Measurements from ENCODE around the gene NXN. TPM values are rescaled to one million over a fixed set of nuclear protein-coding genes. Genes with fewer than 3 reads are reported as not detected.

Gene NXN
- total and polyA plus RNA-seq, 2 donors (not counting 1 experiment from before 2014, with no cell fraction given) = 0.04 to 0.17 TPM

DNA sequence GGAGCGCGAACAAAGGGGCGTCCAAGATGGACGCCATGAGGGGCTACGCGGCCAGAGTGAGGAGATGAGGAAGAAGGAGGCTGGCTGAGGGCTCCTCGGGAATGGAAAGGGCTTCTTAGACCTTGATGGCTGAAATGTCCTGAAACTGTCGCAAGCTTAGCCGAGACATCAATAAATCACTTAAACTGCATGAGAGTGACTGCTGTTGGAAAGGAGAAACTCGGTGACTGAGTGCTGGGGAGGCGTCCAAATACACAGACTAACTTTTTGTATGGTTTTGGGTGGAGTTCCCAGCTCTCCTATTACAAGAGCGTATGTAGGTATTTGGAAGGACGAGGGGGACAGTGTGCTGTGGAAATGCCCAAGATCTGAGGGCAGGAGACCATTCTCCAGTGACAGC, 226.2 kb downstream of the NXN start:
- Mint-ChIP-seq H3K4me1 (peaks cover 36% of the 10 kb centered on the region), H3K27me3 (no peaks in the 10 kb centered on the region), H3K9me3 (ENCODE audit: insufficient read depth) (no peaks in the 10 kb centered on the region), H3K27ac (peak overlapping the region; percentile 50), H3K4me3 (peak overlapping the region; percentile 72)
- H3K36me3 ChIP-seq (replicated peaks in 1 of 2; ENCODE audit: control extremely low read depth in 1 of 2, control insufficient read depth in 1 of 2, extremely low read depth in 1 of 2, insufficient read depth in 2 of 2, low read length in 1 of 2) = peaks cover 0 to 3% of the 10 kb centered on the region in 2 experiments
- H4K20me1 ChIP-seq (ENCODE audit: control insufficient read depth, insufficient read depth, low read length, poor library complexity, severe bottlenecking) = peaks cover 14% of the 10 kb centered on the region
- H2AFZ ChIP-seq (ENCODE audit: insufficient read depth, low read depth, low read length, poor library complexity, severe bottlenecking) = no peak overlapping the region
- TF ChIP-seq, protein P1, sequence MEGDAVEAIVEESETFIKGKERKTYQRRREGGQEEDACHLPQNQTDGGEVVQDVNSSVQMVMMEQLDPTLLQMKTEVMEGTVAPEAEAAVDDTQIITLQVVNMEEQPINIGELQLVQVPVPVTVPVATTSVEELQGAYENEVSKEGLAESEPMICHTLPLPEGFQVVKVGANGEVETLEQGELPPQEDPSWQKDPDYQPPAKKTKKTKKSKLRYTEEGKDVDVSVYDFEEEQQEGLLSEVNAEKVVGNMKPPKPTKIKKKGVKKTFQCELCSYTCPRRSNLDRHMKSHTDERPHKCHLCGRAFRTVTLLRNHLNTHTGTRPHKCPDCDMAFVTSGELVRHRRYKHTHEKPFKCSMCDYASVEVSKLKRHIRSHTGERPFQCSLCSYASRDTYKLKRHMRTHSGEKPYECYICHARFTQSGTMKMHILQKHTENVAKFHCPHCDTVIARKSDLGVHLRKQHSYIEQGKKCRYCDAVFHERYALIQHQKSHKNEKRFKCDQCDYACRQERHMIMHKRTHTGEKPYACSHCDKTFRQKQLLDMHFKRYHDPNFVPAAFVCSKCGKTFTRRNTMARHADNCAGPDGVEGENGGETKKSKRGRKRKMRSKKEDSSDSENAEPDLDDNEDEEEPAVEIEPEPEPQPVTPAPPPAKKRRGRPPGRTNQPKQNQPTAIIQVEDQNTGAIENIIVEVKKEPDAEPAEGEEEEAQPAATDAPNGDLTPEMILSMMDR (IDR thresholded peaks at IDR 0.05) = no peak
- no peak for TF ChIP-seq EZH2 (IDR thresholded peaks at IDR 0.05; ENCODE audit: borderline replicate concordance, insufficient read depth, low read depth, low read length, poor library complexity, severe bottlenecking)
- no peaks in the 10 kb centered on the region for H3K27me3 ChIP-seq (replicated peaks in 1 of 4; ENCODE audit: control extremely low read depth in 1 of 4, control insufficient read depth in 3 of 4, insufficient read depth in 4 of 4, low read length in 3 of 4)
- H3K79me2 ChIP-seq (ENCODE audit: control insufficient read depth, insufficient read depth, low read length) = peaks cover 30% of the 10 kb centered on the region
- intact Hi-C loops (cut with micrococcal nuclease) = loop anchor here (2.0 kb wide), 2 partner anchors 21 to 341 kb away; partner anchors contain the start of gene TLCD3A
- 96% methylated on average over 5 of the region's 13 CpGs for WGBS (ENCODE audit: insufficient coverage)
- no peak overlapping the region for H3K4me3 ChIP-seq (ENCODE audit: control extremely low read depth in 1 of 5, extremely low read depth in 1 of 5, insufficient read depth in 1 of 5, low read depth in 2 of 5, low read length in 4 of 5)
- no peak overlapping the region for H3K27ac ChIP-seq (ENCODE audit: low read length in 2 of 2)
- POLR2A ChIA-PET = interaction anchor here (0.5 to 2.5 kb wide), 3 partner anchors 31 to 530 kb away, joined by 3 to 15 read pairs (median 4); partner anchors contain the start of gene VPS53
- peaks cover 18 to 27% of the 10 kb centered on the region in 2 donors for H3K4me1 ChIP-seq (ENCODE audit: control insufficient read depth in 2 of 2, insufficient read depth in 2 of 2, low read length in 2 of 2)
- no peak overlapping the region for H3K4me2 ChIP-seq (replicated peaks; ENCODE audit: low read depth, low read length, poor library complexity, severe bottlenecking)
- no peak overlapping the region for H3K9ac ChIP-seq (ENCODE audit: low read length)
- CTCF ChIA-PET = interaction anchor here (0.7 to 2.2 kb wide), 7 partner anchors 10 to 609 kb away, joined by 3 to 12 read pairs (median 3); partner anchors contain the start of gene VPS53
- DNase-seq (no peak), ATAC-seq (ENCODE audit: low read depth) (no peak)
- no peaks in the 10 kb centered on the region for H3K9me3 ChIP-seq (ENCODE audit: control extremely low read depth in 1 of 3, control insufficient read depth in 2 of 3, insufficient read depth in 1 of 3, low read length in 2 of 3)

DNA sequence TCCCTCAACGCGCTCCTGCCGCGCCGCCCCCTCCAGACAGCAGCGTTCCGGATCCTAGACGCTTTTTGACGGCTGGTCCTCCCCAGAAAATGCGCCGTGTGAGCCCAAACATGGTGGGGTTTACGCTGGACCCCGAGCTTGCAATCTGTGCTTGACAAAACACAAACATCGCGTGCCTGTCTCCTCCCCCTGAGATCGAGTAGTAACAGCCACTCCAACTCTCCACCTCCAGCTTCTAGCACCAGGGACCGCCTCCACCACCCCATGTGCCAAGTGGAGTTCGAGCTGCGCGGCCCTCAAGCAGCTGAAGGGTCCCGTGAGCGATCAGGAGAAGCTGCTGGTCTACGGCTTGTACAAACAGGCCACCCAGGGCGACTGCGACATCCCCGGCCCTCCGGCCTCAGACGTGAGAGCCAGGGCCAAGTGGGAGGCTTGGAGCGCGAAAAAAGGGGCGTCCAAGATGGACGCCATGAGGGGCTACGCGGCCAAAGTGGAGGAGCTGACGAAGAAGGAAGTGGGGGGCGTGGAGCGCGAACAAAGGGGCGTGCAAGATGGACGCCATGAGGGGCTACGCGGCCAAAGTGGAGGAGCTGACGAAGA, 226.9 kb downstream of the NXN start:
- ChIA-PET POLR2A (interaction anchor here (0.6 to 2.5 kb wide), 4 partner anchors 37 to 530 kb away, joined by 3 to 15 read pairs (median 6); partner anchors contain the start of gene VPS53), CTCF (interaction anchor here (0.8 to 3.2 kb wide), 10 partner anchors 9 to 341 kb away, joined by 3 to 12 read pairs (median 4); partner anchors contain the start of genes GLOD4, MRM3, TIMM22 and VPS53)
- H3K4me1 ChIP-seq (ENCODE audit: control insufficient read depth in 2 of 2, insufficient read depth in 2 of 2, low read length in 2 of 2) = peaks cover 18 to 27% of the 10 kb centered on the region in 2 donors
- peaks cover 20% of the 10 kb centered on the region for H4K20me1 ChIP-seq (ENCODE audit: control insufficient read depth, insufficient read depth, low read length, poor library complexity, severe bottlenecking)
- Mint-ChIP-seq H3K9me3 (ENCODE audit: insufficient read depth) (no peaks in the 10 kb centered on the region), H3K27me3 (no peaks in the 10 kb centered on the region), H3K4me3 (peak overlapping the region; percentile 96), H3K27ac (peak overlapping the region; percentile 96), H3K4me1 (peaks cover 38% of the 10 kb centered on the region)
- H3K27me3 ChIP-seq (replicated peaks in 1 of 4; ENCODE audit: control extremely low read depth in 1 of 4, control insufficient read depth in 3 of 4, insufficient read depth in 4 of 4, low read length in 3 of 4) = no peaks in the 10 kb centered on the region
- H3K27ac ChIP-seq (ENCODE audit: low read length in 2 of 2) = peak overlapping the region; percentile 59 to 87
- H3K4me3 ChIP-seq (ENCODE audit: control extremely low read depth in 1 of 5, extremely low read depth in 1 of 5, insufficient read depth in 1 of 5, low read depth in 2 of 5, low read length in 4 of 5) = peak overlapping the region; percentile 36 to 89 (median 81)
- TF ChIP-seq EZH2 (IDR thresholded peaks at IDR 0.05; ENCODE audit: borderline replicate concordance, insufficient read depth, low read depth, low read length, poor library complexity, severe bottlenecking) = no peak
- TF ChIP-seq, protein P1 (IDR thresholded peaks at IDR 0.05) = no peak
- peaks cover 32% of the 10 kb centered on the region for H3K79me2 ChIP-seq (ENCODE audit: control insufficient read depth, insufficient read depth, low read length)
- peak overlapping the region; percentile 100 for H2AFZ ChIP-seq (ENCODE audit: insufficient read depth, low read depth, low read length, poor library complexity, severe bottlenecking)
- peak overlapping the region; percentile 100 for H3K4me2 ChIP-seq (replicated peaks; ENCODE audit: low read depth, low read length, poor library complexity, severe bottlenecking)
- WGBS (ENCODE audit: insufficient coverage) = 35% methylated on average over 35 of the region's 43 CpGs
- H3K36me3 ChIP-seq (replicated peaks in 1 of 2; ENCODE audit: control extremely low read depth in 1 of 2, control insufficient read depth in 1 of 2, extremely low read depth in 1 of 2, insufficient read depth in 2 of 2, low read length in 1 of 2) = peaks cover 0 to 6% of the 10 kb centered on the region in 2 experiments
- ATAC-seq (ENCODE audit: low read depth) (peak; percentile 4), DNase-seq (no peak)
- intact Hi-C loops (cut with micrococcal nuclease) = loop anchor here (1.0 to 2.0 kb wide), 6 partner anchors 12 to 340 kb away; partner anchors contain the start of genes GLOD4, MRM3, TLCD3A and VPS53
- H3K9me3 ChIP-seq (ENCODE audit: control extremely low read depth in 1 of 3, control insufficient read depth in 2 of 3, insufficient read depth in 1 of 3, low read length in 2 of 3) = no peaks in the 10 kb centered on the region
- H3K9ac ChIP-seq (ENCODE audit: low read length) = peak overlapping the region; percentile 95

Measured in B cell (primary cell).